Calu3 (cell line): ENCODE results near the gene CD200R1L. TPM values are rescaled to one million over a fixed set of nuclear protein-coding genes. Genes with fewer than 3 reads are reported as not detected.

Source experiments
- BruUV-seq: library from RNA; stranded (reverse); fragments of 400-500 nt; replicated peaks from 2 replicates; lab custom pipeline; 2021; lab: Mats Ljungman, UMichigan
- CTCF ChIA-PET: fragments of 300-600 bp; sonication (Branson Sonifier 250); formaldehyde crosslinking; loops from one replicate; lab custom pipeline; 2022; ENCODE audit warnings: antibody characterized with exemption; lab: Charles Lee
- DNase-seq: peaks from one replicate; pipeline ENCODE4 v3.0.0; 2022
- H3K27ac Mint-ChIP-seq: one replicate; pipeline ENCODE4 v1.8.0; 2022; ENCODE audit warnings: mixed read lengths; ENCODE audit not compliant: unreplicated experiment
- H3K27me3 Mint-ChIP-seq: one replicate; pipeline ENCODE4 v1.8.0; 2022; ENCODE audit warnings: mixed read lengths; ENCODE audit not compliant: unreplicated experiment
- H3K36me3 Mint-ChIP-seq: one replicate; pipeline ENCODE4 v1.8.0; 2022; ENCODE audit warnings: mild to moderate bottlenecking, moderate library complexity, mixed read lengths; ENCODE audit not compliant: insufficient read depth, unreplicated experiment
- H3K4me1 Mint-ChIP-seq: one replicate; pipeline ENCODE4 v1.8.0; 2022; ENCODE audit warnings: mild to moderate bottlenecking, low read depth, mixed read lengths; ENCODE audit not compliant: unreplicated experiment
- H3K4me3 Mint-ChIP-seq: one replicate; pipeline ENCODE4 v1.8.0; 2022; ENCODE audit warnings: mild to moderate bottlenecking, low read depth, moderate library complexity, mixed read lengths; ENCODE audit not compliant: unreplicated experiment
- H3K9me3 Mint-ChIP-seq: one replicate; pipeline ENCODE4 v1.8.0; 2022; ENCODE audit warnings: low read depth, mixed read lengths; ENCODE audit not compliant: unreplicated experiment
- CTCF ChIP-seq: fragments of 200-600 bp; IDR thresholded peaks from one replicate; pipeline ENCODE4 v1.8.0; 2022; ENCODE audit warnings: antibody characterized with exemption; ENCODE audit not compliant: unreplicated experiment
- intact Hi-C: fragments of 100-400 bp; cut with micrococcal nuclease; formaldehyde crosslinking; loops from one replicate; pipeline ENCODE4 v1.10.0; 2022; ENCODE audit not compliant: unreplicated experiment
- total RNA-seq: library from RNA; stranded (reverse); gene quantifications from 2 replicates; pipeline ENCODE4 v1.2.3, GENCODE V29; 2022

The CD200R1L gene
- total RNA-seq, 1 experiment from 2014 or later: not detected

GRCh38 chr3:112873632-112874031, 27.0 kb upstream of the CD200R1L start:
- BruUV-seq: no TSS peak
- H3K36me3 Mint-ChIP-seq: no peaks in the 10 kb centered on the region
- peaks cover 2% of the 10 kb centered on the region for H3K9me3 Mint-ChIP-seq
- CTCF ChIA-PET: no interaction called here
- DNase-seq: no peak
- intact Hi-C loops: no loop called here
- no peak overlapping the region for H3K4me3 Mint-ChIP-seq
- H3K27me3 Mint-ChIP-seq: no peaks in the 10 kb centered on the region
- no peaks in the 10 kb centered on the region for H3K4me1 Mint-ChIP-seq
- no peak for TF ChIP-seq CTCF
- H3K27ac Mint-ChIP-seq: no peak overlapping the region

GRCh38 chr3:112871735-112872134, 25.1 kb upstream of the CD200R1L start:
- CTCF ChIA-PET: no interaction called here
- Mint-ChIP-seq H3K4me3 (no peak overlapping the region), H3K27ac (no peak overlapping the region), H3K36me3 (no peaks in the 10 kb centered on the region), H3K27me3 (no peaks in the 10 kb centered on the region), H3K9me3 (peaks cover 2% of the 10 kb centered on the region), H3K4me1 (no peaks in the 10 kb centered on the region)
- no peak for DNase-seq
- intact Hi-C loops: no loop called here
- no TSS peak for BruUV-seq
- no peak for TF ChIP-seq CTCF

GRCh38 chr3:112865757-112866156, 19.1 kb upstream of the CD200R1L start:
- TF ChIP-seq CTCF: no peak
- Mint-ChIP-seq H3K4me3 (no peak overlapping the region), H3K36me3 (no peaks in the 10 kb centered on the region), H3K27ac (no peak overlapping the region), H3K9me3 (peaks cover 2% of the 10 kb centered on the region), H3K4me1 (no peaks in the 10 kb centered on the region), H3K27me3 (no peaks in the 10 kb centered on the region)
- intact Hi-C loops: no loop called here
- CTCF ChIA-PET: no interaction called here
- no peak for DNase-seq
- no TSS peak for BruUV-seq

- TF ChIP-seq CTCF: no peak
These were observed 14.2 kb upstream of the CD200R1L start for GRCh38 chr3:112860898-112861297.

More at GRCh38 chr3:112860898-112861297, 14.2 kb upstream of the CD200R1L start:
- no peak for DNase-seq
- no TSS peak for BruUV-seq
- H3K36me3 Mint-ChIP-seq: no peaks in the 10 kb centered on the region
- peaks cover 16% of the 10 kb centered on the region for H3K4me1 Mint-ChIP-seq
- intact Hi-C loops: no loop called here
- no peaks in the 10 kb centered on the region for H3K27me3 Mint-ChIP-seq
- H3K4me3 Mint-ChIP-seq: no peak overlapping the region
- H3K9me3 Mint-ChIP-seq: no peaks in the 10 kb centered on the region
- H3K27ac Mint-ChIP-seq: no peak overlapping the region
- CTCF ChIA-PET: no interaction called here
